HL-60 (cell line): ENCODE data around the gene MAP2K5.

Experiments
- DNase-seq, 2 experiments: peaks; one replicate each; pipeline ENCODE4 v3.0.0-alpha.2; 2010 to 2020; ENCODE audit warnings: low read depth in 1 of 2, low spot score in 1 of 2
- H3K27ac ChIP-seq: fragments of 250-450 bp; sonication (Bioruptor Pico); replicated peaks from 2 replicates; pipeline ENCODE4 v1.5.1; 2020; ENCODE audit warnings: mild to moderate bottlenecking, moderate library complexity
- H3K27me3 ChIP-seq: fragments of 250-450 bp; sonication (Bioruptor Pico); 2 replicates; pipeline ENCODE4 v1.5.1; 2021; ENCODE audit warnings: mild to moderate bottlenecking, moderate library complexity; ENCODE audit not compliant: insufficient read depth, poor library complexity, severe bottlenecking
- H3K4me3 ChIP-seq: replicated peaks from 2 replicates; pipeline ENCODE4 v1.5.1; 2011; ENCODE audit warnings: mild to moderate bottlenecking, control low read depth, low read length; ENCODE audit not compliant: insufficient read depth
- GABPA ChIP-seq: IDR thresholded peaks from 2 replicates; pipeline ENCODE4 v1.6.1; 2012; ENCODE audit warnings: low read depth
- POLR2AphosphoS5 ChIP-seq: IDR thresholded peaks from 2 replicates; pipeline ENCODE4 v1.6.1; 2012; ENCODE audit warnings: low read depth
- REST ChIP-seq: IDR thresholded peaks from 2 replicates; pipeline ENCODE4 v1.6.1; 2012; ENCODE audit warnings: low read depth; ENCODE audit not compliant: insufficient replicate concordance
- SPI1 ChIP-seq: IDR thresholded peaks from 2 replicates; pipeline ENCODE4 v1.6.1; 2012; ENCODE audit warnings: low read depth, mild to moderate bottlenecking, borderline replicate concordance
- TF ChIP-seq, protein P1 (sequence below): IDR thresholded peaks from one replicate; pipeline ENCODE4 v1.5.1; 2011; ENCODE audit warnings: low read length, control low read depth, inconsistent platforms; ENCODE audit not compliant: insufficient read depth

Gene MAP2K5

DNA sequence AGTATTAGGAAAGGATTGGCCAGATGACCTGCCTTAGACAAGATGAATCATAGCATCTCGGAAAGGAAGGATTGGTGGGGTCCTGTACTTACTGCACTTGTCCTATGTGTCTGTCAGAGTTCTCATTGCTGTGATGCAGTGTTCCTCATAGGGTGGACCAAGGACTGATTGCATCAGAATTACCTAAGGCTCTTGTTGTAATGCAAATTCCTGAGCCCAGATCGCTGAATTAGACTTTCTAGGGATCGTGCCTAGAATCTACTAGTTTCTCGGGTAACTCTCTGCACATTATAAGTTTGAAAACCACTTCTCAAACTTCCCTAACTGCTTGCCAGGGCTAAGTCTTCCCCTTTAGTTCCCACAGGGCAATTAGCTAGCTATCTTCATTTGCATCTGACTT is 207.9 kb downstream of the MAP2K5 start:
- TF ChIP-seq REST (no peak), GABPA (no peak), SPI1 (no peak), POLR2AphosphoS5 (no peak)
- TF ChIP-seq, protein P1, sequence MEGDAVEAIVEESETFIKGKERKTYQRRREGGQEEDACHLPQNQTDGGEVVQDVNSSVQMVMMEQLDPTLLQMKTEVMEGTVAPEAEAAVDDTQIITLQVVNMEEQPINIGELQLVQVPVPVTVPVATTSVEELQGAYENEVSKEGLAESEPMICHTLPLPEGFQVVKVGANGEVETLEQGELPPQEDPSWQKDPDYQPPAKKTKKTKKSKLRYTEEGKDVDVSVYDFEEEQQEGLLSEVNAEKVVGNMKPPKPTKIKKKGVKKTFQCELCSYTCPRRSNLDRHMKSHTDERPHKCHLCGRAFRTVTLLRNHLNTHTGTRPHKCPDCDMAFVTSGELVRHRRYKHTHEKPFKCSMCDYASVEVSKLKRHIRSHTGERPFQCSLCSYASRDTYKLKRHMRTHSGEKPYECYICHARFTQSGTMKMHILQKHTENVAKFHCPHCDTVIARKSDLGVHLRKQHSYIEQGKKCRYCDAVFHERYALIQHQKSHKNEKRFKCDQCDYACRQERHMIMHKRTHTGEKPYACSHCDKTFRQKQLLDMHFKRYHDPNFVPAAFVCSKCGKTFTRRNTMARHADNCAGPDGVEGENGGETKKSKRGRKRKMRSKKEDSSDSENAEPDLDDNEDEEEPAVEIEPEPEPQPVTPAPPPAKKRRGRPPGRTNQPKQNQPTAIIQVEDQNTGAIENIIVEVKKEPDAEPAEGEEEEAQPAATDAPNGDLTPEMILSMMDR: no peak

DNA sequence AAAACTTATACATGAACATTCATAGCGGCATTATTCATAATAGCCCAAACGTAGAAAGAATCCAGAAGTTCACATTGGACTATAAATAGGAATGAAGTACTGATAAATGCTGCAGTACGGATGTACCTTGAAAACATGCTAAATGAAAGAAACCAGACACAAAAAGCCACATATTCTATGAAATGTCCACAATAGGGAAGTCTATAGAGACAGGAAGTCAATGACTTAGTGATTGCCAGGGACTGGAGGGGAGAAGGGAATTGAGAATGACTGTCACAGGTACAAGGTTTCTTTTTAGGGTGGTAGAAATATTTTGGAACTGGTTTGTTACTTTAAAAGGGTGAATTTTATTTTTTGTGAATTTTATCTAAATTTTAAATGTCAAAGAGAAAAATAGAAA is 211.4 kb downstream of the MAP2K5 start:
- no peak for DNase-seq
- Histone ChIP-seq H3K27ac (no peak overlapping the region), H3K4me3 (no peak overlapping the region), H3K27me3 (no peaks in the 10 kb centered on the region)
- TF ChIP-seq SPI1: peak; percentile 86
- TF ChIP-seq POLR2AphosphoS5: no peak

More for the DNA sequence above, 207.9 kb downstream of the MAP2K5 start:
- Histone ChIP-seq H3K27me3 (no peaks in the 10 kb centered on the region), H3K27ac (no peak overlapping the region), H3K4me3 (no peak overlapping the region)
- DNase-seq: peak; percentile 18 to 43

DNA sequence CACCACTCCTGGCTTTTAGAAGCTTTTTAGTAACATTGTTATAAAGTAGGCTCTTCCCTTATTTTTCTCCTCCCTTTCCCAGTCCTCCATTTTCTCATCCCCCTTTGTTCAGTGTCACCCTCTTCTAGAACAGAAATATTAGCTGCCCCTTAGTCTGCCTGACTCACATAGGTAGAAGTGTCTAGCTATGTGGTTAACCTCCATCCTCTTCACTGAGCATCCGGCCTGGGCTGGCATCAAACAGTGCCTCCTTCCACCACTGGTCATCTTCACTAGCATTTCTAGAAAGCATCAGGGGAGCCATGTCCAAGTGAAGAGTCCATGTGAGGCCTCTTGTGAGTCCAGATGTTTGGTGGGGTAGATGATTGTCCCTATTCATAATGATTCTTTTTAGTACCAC is 212.8 kb downstream of the MAP2K5 start:
- Histone ChIP-seq H3K4me3 (no peak overlapping the region), H3K27me3 (no peaks in the 10 kb centered on the region), H3K27ac (no peak overlapping the region)
- TF ChIP-seq REST: no peak
- TF ChIP-seq, protein P1: no peak
- TF ChIP-seq POLR2AphosphoS5: no peak
- no peak for TF ChIP-seq GABPA
- TF ChIP-seq SPI1: no peak
- no peak for DNase-seq

DNA sequence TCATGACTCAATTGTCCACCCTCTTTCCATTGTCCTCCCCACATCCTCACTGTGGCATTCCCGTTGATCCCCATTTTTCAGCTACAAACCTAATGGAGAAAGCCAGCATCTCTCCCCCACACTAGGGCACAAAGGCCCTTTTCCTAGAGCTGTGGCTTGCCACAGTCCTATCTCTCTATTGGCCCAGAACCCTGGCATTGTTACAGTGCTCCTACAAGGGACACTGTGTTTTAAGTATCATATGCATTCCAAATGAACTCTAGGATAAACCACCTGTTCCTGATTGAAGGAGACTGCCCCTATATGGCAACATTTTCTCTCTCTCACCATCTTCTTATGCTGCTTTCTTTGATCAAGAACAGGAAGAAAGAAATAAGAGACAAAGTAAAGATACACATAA is 213.4 kb downstream of the MAP2K5 start:
- Histone ChIP-seq H3K27me3 (no peaks in the 10 kb centered on the region), H3K27ac (no peak overlapping the region), H3K4me3 (no peak overlapping the region)
- no peak for DNase-seq
- TF ChIP-seq SPI1 (no peak), REST (no peak), POLR2AphosphoS5 (no peak), GABPA (no peak)
- TF ChIP-seq, protein P1: no peak
